SK-N-SH treated with all-trans-retinoic acid at 6 μM for 48 hours (cell line): Measurements from ENCODE around the gene PTPN12.

ENCODE experiments used
- OSR1 ChIP-seq: fragments of 250-450 bp; sonication (Bioruptor Pico); IDR thresholded peaks from 2 replicates; pipeline ENCODE4 v1.8.0; 2022; ENCODE audit warnings: moderate library complexity, mild to moderate bottlenecking, inconsistent platforms
- TF ChIP-seq, protein P1 (sequence below): fragments of 250-450 bp; sonication (Bioruptor Pico); IDR thresholded peaks from 2 replicates; pipeline ENCODE4 v1.8.0; 2020; ENCODE audit warnings: mild to moderate bottlenecking, moderate library complexity, borderline replicate concordance

- TF ChIP-seq, protein P1, sequence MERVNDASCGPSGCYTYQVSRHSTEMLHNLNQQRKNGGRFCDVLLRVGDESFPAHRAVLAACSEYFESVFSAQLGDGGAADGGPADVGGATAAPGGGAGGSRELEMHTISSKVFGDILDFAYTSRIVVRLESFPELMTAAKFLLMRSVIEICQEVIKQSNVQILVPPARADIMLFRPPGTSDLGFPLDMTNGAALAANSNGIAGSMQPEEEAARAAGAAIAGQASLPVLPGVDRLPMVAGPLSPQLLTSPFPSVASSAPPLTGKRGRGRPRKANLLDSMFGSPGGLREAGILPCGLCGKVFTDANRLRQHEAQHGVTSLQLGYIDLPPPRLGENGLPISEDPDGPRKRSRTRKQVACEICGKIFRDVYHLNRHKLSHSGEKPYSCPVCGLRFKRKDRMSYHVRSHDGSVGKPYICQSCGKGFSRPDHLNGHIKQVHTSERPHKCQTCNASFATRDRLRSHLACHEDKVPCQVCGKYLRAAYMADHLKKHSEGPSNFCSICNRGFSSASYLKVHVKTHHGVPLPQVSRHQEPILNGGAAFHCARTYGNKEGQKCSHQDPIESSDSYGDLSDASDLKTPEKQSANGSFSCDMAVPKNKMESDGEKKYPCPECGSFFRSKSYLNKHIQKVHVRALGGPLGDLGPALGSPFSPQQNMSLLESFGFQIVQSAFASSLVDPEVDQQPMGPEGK (CRISPR knock-in tag): no peak
- TF ChIP-seq OSR1 (CRISPR knock-in tag): no peak
Observed at GRCh38 chr7:77619314-77619713, 82.2 kb downstream of the PTPN12 start.
